GM19397 (cell line): ENCODE results near the gene FAM90A1.
"Not testable (repeated sequence)": the region's sequence is repeated elsewhere in the genome, so short reads cannot be mapped to it uniquely, and the experiment has no call there.

Experiments used
- ATAC-seq: cut with Tn5 transposase; IDR thresholded peaks from one replicate; pipeline ENCODE4 v1.9.1; 2021; ENCODE audit warnings: mild to moderate bottlenecking, moderate library complexity; ENCODE audit not compliant: unreplicated experiment

The FAM90A1 gene

GRCh38 chr12:8179989-8180585, 47.3 kb downstream of the FAM90A1 start:
- not testable (repeated sequence) for ATAC-seq

DNA sequence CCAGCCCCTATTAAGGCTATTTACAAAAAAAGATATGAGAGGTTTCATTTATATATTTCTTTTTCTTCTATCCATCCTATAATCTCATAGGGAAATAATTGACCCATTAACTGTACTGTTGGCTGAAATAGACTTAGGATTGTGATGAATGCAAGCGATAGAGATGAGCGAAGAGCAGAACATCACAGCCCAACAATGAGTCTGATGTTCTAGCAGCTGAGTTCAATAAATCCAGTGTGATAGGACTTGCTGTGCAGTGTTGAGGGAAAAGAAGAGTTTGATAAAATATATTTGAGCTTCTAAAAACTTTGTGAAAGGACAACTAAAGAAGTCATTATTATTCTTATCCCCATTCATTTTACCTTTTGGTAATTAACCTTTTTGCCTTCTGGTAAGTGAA, 54.5 kb downstream of the FAM90A1 start:
- ATAC-seq: not testable (repeated sequence)
